HCT116 (cell line): ENCODE data around the gene SEC14L6. TPM values are rescaled to one million over a fixed set of nuclear protein-coding genes. Genes with fewer than 3 reads are reported as not detected.

Source experiments
- ATAC-seq: fragments of 200-7000 bp; cut with Tn5 transposase; 2 replicates; pipeline ENCODE4 v1.9.1; 2020; ENCODE audit warnings: mild to moderate bottlenecking, moderate library complexity
- BruUV-seq: library from RNA; stranded (reverse); fragments of 400-500 nt; replicated peaks from 2 replicates; lab custom pipeline; 2021; lab: Mats Ljungman, UMichigan
- CTCF ChIA-PET: fragments of 300-600 bp; sonication (Branson Sonifier 250); formaldehyde crosslinking; loops from one replicate; lab custom pipeline; 2021; ENCODE audit warnings: antibody characterized with exemption; lab: Charles Lee
- POLR2A ChIA-PET: fragments of 300-600, 350-600 bp; sonication (Branson Sonifier 250); formaldehyde crosslinking; loops from one replicate; lab custom pipeline; 2021; ENCODE audit warnings: antibody characterized with exemption; lab: Charles Lee
- RAD21 ChIA-PET, 2 experiments: fragments of 300-600 bp; sonication (Branson Sonifier 250); formaldehyde crosslinking; loops; one replicate each; lab custom pipeline; 2023; ENCODE audit warnings: low total read pairs in 2 of 2; ENCODE audit not compliant: uncharacterized antibody in 2 of 2, unreplicated experiment in 2 of 2, low non-redundant PET in 1 of 2; lab: Charles Lee
- DNase-seq: peaks from one replicate; pipeline ENCODE4 v3.0.0-alpha.2; 2010; ENCODE audit warnings: low read depth, low spot score
- H2AFZ ChIP-seq: fragments of 200-600 bp; shearing (Covaris generic), sonication (generic); 2 replicates; pipeline ENCODE4 v1.6.1; 2017; ENCODE audit warnings: low read depth, mixed run types, mixed read lengths, antibody characterized with exemption, low read length; ENCODE audit not compliant: poor library complexity, severe bottlenecking
- H3K27ac ChIP-seq: 2 replicates; pipeline ENCODE4 v1.5.1; 2012; ENCODE audit warnings: low read depth, low read length
- H3K27me3 ChIP-seq: fragments of 200-600 bp; sonication (generic); 2 replicates; pipeline ENCODE4 v1.6.1; 2016; ENCODE audit warnings: mixed run types, low read length, mixed read lengths; ENCODE audit not compliant: insufficient read depth
- H3K36me3 ChIP-seq, 2 experiments: fragments of 200-500 bp in 1 of 2; fragments of 200-600 bp in 1 of 2; sonication (Bioruptor generic) in 1 of 2; sonication (generic) in 1 of 2; 2 replicates each; pipeline versions ENCODE4 v1.5.1 to v1.6.1; 2014 to 2016; ENCODE audit warnings: low read length in 2 of 2, inconsistent platforms in 1 of 2, mixed read lengths in 1 of 2, mixed run types in 1 of 2; ENCODE audit not compliant: insufficient read depth in 2 of 2, control insufficient read depth in 1 of 2
- H3K4me1 ChIP-seq, 2 experiments: fragments of 200-600 bp in 1 of 2; sonication (generic) in 1 of 2; 2 replicates each; pipeline versions ENCODE4 v1.5.1 to v1.6.1; 2012 to 2017; ENCODE audit warnings: low read length in 2 of 2, inconsistent platforms in 1 of 2, mild to moderate bottlenecking in 1 of 2, mixed read lengths in 1 of 2, mixed run types in 1 of 2, moderate library complexity in 1 of 2; ENCODE audit not compliant: insufficient read depth in 2 of 2, control insufficient read depth in 1 of 2
- H3K4me2 ChIP-seq: fragments of 200-600 bp; sonication (generic); 2 replicates; pipeline ENCODE4 v1.6.1; 2017; ENCODE audit warnings: mixed run types, low read length, mixed read lengths
- H3K4me3 ChIP-seq, 2 experiments: fragments of 200-600 bp in 1 of 2; sonication (generic) in 1 of 2; replicated peaks in 1 of 2; 2 replicates each; pipeline ENCODE4 v1.5.1; 2011 to 2016; ENCODE audit warnings: low read length in 2 of 2, control low read depth in 1 of 2, low read depth in 1 of 2, mild to moderate bottlenecking in 1 of 2, mixed read lengths in 1 of 2, mixed run types in 1 of 2
- H3K79me2 ChIP-seq: fragments of 200-600 bp; sonication (generic); 2 replicates; pipeline ENCODE4 v1.6.1; 2017; ENCODE audit warnings: mild to moderate bottlenecking, mixed run types, low read length, moderate library complexity, mixed read lengths; ENCODE audit not compliant: insufficient read depth
- H3K9ac ChIP-seq: fragments of 200-600 bp; sonication (generic); 2 replicates; pipeline ENCODE4 v1.6.1; 2016; ENCODE audit warnings: low read length, mixed read lengths
- H3K9me2 ChIP-seq: fragments of 200-600 bp; sonication (generic), shearing (Covaris generic); 2 replicates; pipeline ENCODE4 v1.6.1; 2017; ENCODE audit warnings: mixed run types, mild to moderate bottlenecking, moderate library complexity; ENCODE audit not compliant: insufficient read depth
- H3K9me3 ChIP-seq, 2 experiments: fragments of 200-500 bp in 1 of 2; fragments of 200-600 bp in 1 of 2; sonication (Bioruptor generic) in 1 of 2; sonication (generic) in 1 of 2; 2 replicates each; pipeline ENCODE4 v1.6.1; 2014 to 2017; ENCODE audit warnings: low read length in 2 of 2, mixed read lengths in 2 of 2, inconsistent platforms in 1 of 2, low read depth in 1 of 2, mild to moderate bottlenecking in 1 of 2, mixed run types in 1 of 2, moderate library complexity in 1 of 2; ENCODE audit not compliant: control insufficient read depth in 1 of 2, insufficient read depth in 1 of 2
- H4K20me1 ChIP-seq: fragments of 200-600 bp; sonication (generic), shearing (Covaris generic); 2 replicates; pipeline ENCODE4 v1.6.1; 2017; ENCODE audit warnings: mixed run types, mild to moderate bottlenecking, moderate library complexity; ENCODE audit not compliant: insufficient read depth
- CBX3 ChIP-seq: IDR thresholded peaks from 2 replicates; pipeline ENCODE4 v1.6.1; 2012; ENCODE audit warnings: low read depth
- CEBPB ChIP-seq: IDR thresholded peaks from 2 replicates; pipeline ENCODE4 v1.6.1; 2012; ENCODE audit warnings: low read depth
- EGR1 ChIP-seq: IDR thresholded peaks from 2 replicates; pipeline ENCODE4 v1.6.1; 2012; ENCODE audit warnings: low read depth
- ELF1 ChIP-seq: IDR thresholded peaks from 2 replicates; pipeline ENCODE4 v1.6.1; 2012; ENCODE audit warnings: low read depth, borderline replicate concordance
- EZH2 ChIP-seq: fragments of 200-600 bp; sonication (generic); IDR thresholded peaks from 2 replicates; pipeline ENCODE4 v1.6.1; 2017; ENCODE audit warnings: antibody characterized with exemption, mixed run types
- FOSL1 ChIP-seq: IDR thresholded peaks from 2 replicates; pipeline ENCODE4 v1.6.1; 2012; ENCODE audit warnings: low read depth
- JUND ChIP-seq: IDR thresholded peaks from 2 replicates; pipeline ENCODE4 v1.6.1; 2012
- POLR2A ChIP-seq: IDR thresholded peaks from 2 replicates; pipeline ENCODE4 v1.7.0; 2011; ENCODE audit warnings: borderline replicate concordance; ENCODE audit not compliant: insufficient read depth, insufficient read length; ENCODE audit errors: extremely low read depth
- RAD21 ChIP-seq: IDR thresholded peaks from 2 replicates; pipeline ENCODE4 v1.6.1; 2012; ENCODE audit warnings: low read depth, mild to moderate bottlenecking
- SP1 ChIP-seq: IDR thresholded peaks from 2 replicates; pipeline ENCODE4 v1.6.1; 2012; ENCODE audit warnings: low read depth
- SRF ChIP-seq: IDR thresholded peaks from 2 replicates; pipeline ENCODE4 v1.6.1; 2012; ENCODE audit warnings: low read depth
- TCF7L2 ChIP-seq: IDR thresholded peaks from 2 replicates; pipeline ENCODE4 v1.7.0; 2011; ENCODE audit warnings: borderline replicate concordance, inconsistent platforms; ENCODE audit not compliant: insufficient read depth, insufficient read length; ENCODE audit errors: extremely low read depth
- YY1 ChIP-seq: IDR thresholded peaks from 2 replicates; pipeline ENCODE4 v1.6.1; 2011; ENCODE audit warnings: low read length, low read depth, moderate library complexity, mild to moderate bottlenecking; ENCODE audit not compliant: insufficient replicate concordance; ENCODE audit errors: extremely low read depth
- ZFX ChIP-seq: fragments of 450-650 bp; IDR thresholded peaks from 2 replicates; pipeline ENCODE4 v1.6.1; 2017
- intact Hi-C: fragments of 100-400 bp; cut with micrococcal nuclease; formaldehyde crosslinking; loops from 2 replicates; pipeline ENCODE4 v1.10.0; 2022
- total RNA-seq: library from RNA; stranded (reverse); gene quantifications from one replicate; pipeline ENCODE4 v1.2.1, GENCODE V29; 2021; ENCODE audit not compliant: unreplicated experiment
- TF ChIP-seq, protein P1 (sequence below): IDR thresholded peaks from 2 replicates; pipeline ENCODE4 v1.6.1; 2012; ENCODE audit warnings: low read depth
- TF ChIP-seq, protein P2 (sequence below): IDR thresholded peaks from 2 replicates; pipeline ENCODE4 v1.6.1; 2012
- TF ChIP-seq, protein P3 (sequence below): IDR thresholded peaks from 2 replicates; pipeline ENCODE4 v1.6.1; 2011; ENCODE audit warnings: mild to moderate bottlenecking, low read length, moderate library complexity; ENCODE audit not compliant: insufficient replicate concordance; ENCODE audit errors: extremely low read depth
- TF ChIP-seq, protein P4 (sequence below), 3 experiments: fragments of 200-600 bp in 1 of 3; sonication (generic) in 1 of 3; IDR thresholded peaks in 2 of 3; conservative IDR thresholded peaks in 1 of 3; 2 replicates each; pipeline ENCODE4 v1.5.1; 2012 to 2017; ENCODE audit warnings: low read depth in 2 of 3, low read length in 2 of 3, antibody characterized with exemption in 1 of 3, borderline replicate concordance in 1 of 3, control low read depth in 1 of 3, mild to moderate bottlenecking in 1 of 3, mixed read lengths in 1 of 3, mixed run types in 1 of 3, moderate library complexity in 1 of 3; ENCODE audit not compliant: insufficient read depth in 1 of 3

Gene SEC14L6
- total RNA-seq, 1 experiment from 2014 or later, result not detected

GRCh38 chr22:30516273-30516672 lies 30.3 kb downstream of the SEC14L6 start:
- POLR2A ChIA-PET, result interaction anchor here (0.7 kb wide), 1 partner anchor 566 kb away, joined by 3 read pairs; no protein-coding TSS in a partner anchor
- no peaks in the 10 kb centered on the region for H4K20me1 ChIP-seq
- intact Hi-C loops, result no loop called here

More at GRCh38 chr22:30516273-30516672, 30.3 kb downstream of the SEC14L6 start:
- Histone ChIP-seq H3K79me2 (no peaks in the 10 kb centered on the region), H3K9ac (no peak overlapping the region), H3K9me3 (peaks cover 3 to 4% of the 10 kb centered on the region in 2 experiments; a peak in 2 of 4 replicates), H3K27ac (no peak overlapping the region), H3K4me1 (no peaks in the 10 kb centered on the region), H2AFZ (no peak overlapping the region), H3K36me3 (no peaks in the 10 kb centered on the region), H3K4me2 (no peak overlapping the region), H3K4me3 (no peak overlapping the region), H3K9me2 (no peaks in the 10 kb centered on the region), H3K27me3 (no peaks in the 10 kb centered on the region)
- ChIA-PET RAD21 (no interaction called here), CTCF (no interaction called here)
- BruUV-seq, result no TSS peak
- no peak for TF ChIP-seq TCF7L2
- TF ChIP-seq, protein P1, sequence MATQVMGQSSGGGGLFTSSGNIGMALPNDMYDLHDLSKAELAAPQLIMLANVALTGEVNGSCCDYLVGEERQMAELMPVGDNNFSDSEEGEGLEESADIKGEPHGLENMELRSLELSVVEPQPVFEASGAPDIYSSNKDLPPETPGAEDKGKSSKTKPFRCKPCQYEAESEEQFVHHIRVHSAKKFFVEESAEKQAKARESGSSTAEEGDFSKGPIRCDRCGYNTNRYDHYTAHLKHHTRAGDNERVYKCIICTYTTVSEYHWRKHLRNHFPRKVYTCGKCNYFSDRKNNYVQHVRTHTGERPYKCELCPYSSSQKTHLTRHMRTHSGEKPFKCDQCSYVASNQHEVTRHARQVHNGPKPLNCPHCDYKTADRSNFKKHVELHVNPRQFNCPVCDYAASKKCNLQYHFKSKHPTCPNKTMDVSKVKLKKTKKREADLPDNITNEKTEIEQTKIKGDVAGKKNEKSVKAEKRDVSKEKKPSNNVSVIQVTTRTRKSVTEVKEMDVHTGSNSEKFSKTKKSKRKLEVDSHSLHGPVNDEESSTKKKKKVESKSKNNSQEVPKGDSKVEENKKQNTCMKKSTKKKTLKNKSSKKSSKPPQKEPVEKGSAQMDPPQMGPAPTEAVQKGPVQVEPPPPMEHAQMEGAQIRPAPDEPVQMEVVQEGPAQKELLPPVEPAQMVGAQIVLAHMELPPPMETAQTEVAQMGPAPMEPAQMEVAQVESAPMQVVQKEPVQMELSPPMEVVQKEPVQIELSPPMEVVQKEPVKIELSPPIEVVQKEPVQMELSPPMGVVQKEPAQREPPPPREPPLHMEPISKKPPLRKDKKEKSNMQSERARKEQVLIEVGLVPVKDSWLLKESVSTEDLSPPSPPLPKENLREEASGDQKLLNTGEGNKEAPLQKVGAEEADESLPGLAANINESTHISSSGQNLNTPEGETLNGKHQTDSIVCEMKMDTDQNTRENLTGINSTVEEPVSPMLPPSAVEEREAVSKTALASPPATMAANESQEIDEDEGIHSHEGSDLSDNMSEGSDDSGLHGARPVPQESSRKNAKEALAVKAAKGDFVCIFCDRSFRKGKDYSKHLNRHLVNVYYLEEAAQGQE, result no peak
- TF ChIP-seq, protein P2, sequence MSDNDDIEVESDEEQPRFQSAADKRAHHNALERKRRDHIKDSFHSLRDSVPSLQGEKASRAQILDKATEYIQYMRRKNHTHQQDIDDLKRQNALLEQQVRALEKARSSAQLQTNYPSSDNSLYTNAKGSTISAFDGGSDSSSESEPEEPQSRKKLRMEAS, result no peak
- TF ChIP-seq, protein P3, sequence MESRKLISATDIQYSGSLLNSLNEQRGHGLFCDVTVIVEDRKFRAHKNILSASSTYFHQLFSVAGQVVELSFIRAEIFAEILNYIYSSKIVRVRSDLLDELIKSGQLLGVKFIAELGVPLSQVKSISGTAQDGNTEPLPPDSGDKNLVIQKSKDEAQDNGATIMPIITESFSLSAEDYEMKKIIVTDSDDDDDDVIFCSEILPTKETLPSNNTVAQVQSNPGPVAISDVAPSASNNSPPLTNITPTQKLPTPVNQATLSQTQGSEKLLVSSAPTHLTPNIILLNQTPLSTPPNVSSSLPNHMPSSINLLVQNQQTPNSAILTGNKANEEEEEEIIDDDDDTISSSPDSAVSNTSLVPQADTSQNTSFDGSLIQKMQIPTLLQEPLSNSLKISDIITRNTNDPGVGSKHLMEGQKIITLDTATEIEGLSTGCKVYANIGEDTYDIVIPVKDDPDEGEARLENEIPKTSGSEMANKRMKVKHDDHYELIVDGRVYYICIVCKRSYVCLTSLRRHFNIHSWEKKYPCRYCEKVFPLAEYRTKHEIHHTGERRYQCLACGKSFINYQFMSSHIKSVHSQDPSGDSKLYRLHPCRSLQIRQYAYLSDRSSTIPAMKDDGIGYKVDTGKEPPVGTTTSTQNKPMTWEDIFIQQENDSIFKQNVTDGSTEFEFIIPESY, result no peak
- TF ChIP-seq RAD21, result no peak
- TF ChIP-seq FOSL1, result no peak
- no peak for TF ChIP-seq CBX3
- no peak for TF ChIP-seq ZFX
- no peak for TF ChIP-seq EZH2
- no peak for TF ChIP-seq SRF
- TF ChIP-seq, protein P4, sequence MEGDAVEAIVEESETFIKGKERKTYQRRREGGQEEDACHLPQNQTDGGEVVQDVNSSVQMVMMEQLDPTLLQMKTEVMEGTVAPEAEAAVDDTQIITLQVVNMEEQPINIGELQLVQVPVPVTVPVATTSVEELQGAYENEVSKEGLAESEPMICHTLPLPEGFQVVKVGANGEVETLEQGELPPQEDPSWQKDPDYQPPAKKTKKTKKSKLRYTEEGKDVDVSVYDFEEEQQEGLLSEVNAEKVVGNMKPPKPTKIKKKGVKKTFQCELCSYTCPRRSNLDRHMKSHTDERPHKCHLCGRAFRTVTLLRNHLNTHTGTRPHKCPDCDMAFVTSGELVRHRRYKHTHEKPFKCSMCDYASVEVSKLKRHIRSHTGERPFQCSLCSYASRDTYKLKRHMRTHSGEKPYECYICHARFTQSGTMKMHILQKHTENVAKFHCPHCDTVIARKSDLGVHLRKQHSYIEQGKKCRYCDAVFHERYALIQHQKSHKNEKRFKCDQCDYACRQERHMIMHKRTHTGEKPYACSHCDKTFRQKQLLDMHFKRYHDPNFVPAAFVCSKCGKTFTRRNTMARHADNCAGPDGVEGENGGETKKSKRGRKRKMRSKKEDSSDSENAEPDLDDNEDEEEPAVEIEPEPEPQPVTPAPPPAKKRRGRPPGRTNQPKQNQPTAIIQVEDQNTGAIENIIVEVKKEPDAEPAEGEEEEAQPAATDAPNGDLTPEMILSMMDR (IDR thresholded peaks at IDR 0.05 in 2 of 3, conservative IDR thresholded peaks at IDR 0.05 in 1 of 3; ENCODE audit: borderline replicate concordance in 1 of 3, insufficient read depth in 1 of 3, low read depth in 2 of 3, low read length in 2 of 3), result no peak
- no peak for TF ChIP-seq POLR2A
- TF ChIP-seq YY1, result no peak
- TF ChIP-seq SP1, result no peak
- no peak for TF ChIP-seq CEBPB
- TF ChIP-seq EGR1, result no peak
- TF ChIP-seq JUND, result no peak
- no peak for TF ChIP-seq ELF1
- DNase-seq (no peak), ATAC-seq (no peak)
